ENCODE data around the gene CMTM6. TPM values are rescaled to one million over a fixed set of nuclear protein-coding genes. Genes with fewer than 3 reads are reported as not detected.

Gene CMTM6
- total RNA-seq, 2 donors from 2014 or later = 20.2 to 40.9 TPM

DNA sequence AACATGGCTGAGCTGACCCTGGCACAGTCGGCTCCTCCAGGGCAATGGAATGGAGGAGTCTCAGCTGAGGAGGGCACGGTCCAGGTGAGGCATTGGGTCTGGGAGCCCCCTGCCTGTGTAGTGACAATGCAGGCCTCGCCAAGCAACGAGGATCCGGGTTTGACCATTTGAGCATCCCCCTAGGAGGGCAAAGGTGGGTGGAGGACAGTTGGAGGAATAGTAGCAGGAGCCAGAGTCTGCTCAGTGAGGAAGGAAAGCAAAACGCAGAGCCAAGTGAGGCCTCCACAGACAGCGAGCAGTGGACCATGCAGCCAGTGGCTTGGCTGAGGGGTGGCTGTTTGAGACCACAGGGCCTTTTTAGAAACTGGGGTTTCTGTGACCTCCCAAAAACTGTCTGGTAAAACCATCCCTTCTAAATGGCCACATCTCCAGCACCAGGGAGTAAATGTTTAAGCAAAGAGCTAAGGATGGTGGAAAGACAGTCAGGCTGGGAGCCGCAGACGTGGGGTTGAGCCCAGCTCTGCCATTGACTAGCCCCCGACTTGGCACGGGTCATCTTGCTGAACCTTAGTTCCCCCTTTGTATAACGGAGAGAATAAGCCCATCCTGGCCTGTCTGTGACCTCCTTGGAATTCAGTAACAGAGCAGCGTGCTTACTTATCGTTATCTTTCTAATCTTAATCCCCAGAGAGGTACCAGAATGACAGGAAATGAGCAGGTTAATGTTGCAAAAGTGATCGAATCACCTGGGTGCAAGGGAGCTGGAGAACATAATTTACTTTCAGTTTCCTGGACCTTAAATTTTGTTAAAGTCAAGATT lies 46.8 kb downstream of the CMTM6 start:
- Histone ChIP-seq H3K4me3 (no peak overlapping the region), H3K36me3 (replicated peaks in 1 of 2; ENCODE audit: insufficient read depth in 1 of 2, low read depth in 2 of 2) (no peaks in the 10 kb centered on the region), H3K27ac (no peak overlapping the region), H3K4me1 (no peaks in the 10 kb centered on the region), H3K9me3 (no peaks in the 10 kb centered on the region), H3K27me3 (no peaks in the 10 kb centered on the region)
- ATAC-seq (no peak), DNase-seq (no peak)
- 87 to 95% methylated on average over 15 of the region's 15 CpGs for WGBS, 2 donors
- TF ChIP-seq, protein P1, sequence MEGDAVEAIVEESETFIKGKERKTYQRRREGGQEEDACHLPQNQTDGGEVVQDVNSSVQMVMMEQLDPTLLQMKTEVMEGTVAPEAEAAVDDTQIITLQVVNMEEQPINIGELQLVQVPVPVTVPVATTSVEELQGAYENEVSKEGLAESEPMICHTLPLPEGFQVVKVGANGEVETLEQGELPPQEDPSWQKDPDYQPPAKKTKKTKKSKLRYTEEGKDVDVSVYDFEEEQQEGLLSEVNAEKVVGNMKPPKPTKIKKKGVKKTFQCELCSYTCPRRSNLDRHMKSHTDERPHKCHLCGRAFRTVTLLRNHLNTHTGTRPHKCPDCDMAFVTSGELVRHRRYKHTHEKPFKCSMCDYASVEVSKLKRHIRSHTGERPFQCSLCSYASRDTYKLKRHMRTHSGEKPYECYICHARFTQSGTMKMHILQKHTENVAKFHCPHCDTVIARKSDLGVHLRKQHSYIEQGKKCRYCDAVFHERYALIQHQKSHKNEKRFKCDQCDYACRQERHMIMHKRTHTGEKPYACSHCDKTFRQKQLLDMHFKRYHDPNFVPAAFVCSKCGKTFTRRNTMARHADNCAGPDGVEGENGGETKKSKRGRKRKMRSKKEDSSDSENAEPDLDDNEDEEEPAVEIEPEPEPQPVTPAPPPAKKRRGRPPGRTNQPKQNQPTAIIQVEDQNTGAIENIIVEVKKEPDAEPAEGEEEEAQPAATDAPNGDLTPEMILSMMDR (IDR thresholded peaks at IDR 0.05) = no peak
- no peak for TF ChIP-seq POLR2A (IDR thresholded peaks at IDR 0.05)
- intact Hi-C loops (cut with DNase I) = no loop called here

GRCh38 chr3:32454731-32455608 lies 47.7 kb downstream of the CMTM6 start:
- TF ChIP-seq POLR2A (IDR thresholded peaks at IDR 0.05) = no peak
- TF ChIP-seq, protein P1 (IDR thresholded peaks at IDR 0.05) = no peak
- intact Hi-C loops (cut with DNase I) = no loop called here
- no peaks in the 10 kb centered on the region for H3K9me3 ChIP-seq
- H3K4me3 ChIP-seq = no peak overlapping the region
- DNase-seq (no peak), ATAC-seq (no peak)
- WGBS, 2 donors = 61 to 81% methylated on average over 13 to 15 of the region's 15 CpGs
- H3K27me3 ChIP-seq = no peaks in the 10 kb centered on the region
- H3K4me1 ChIP-seq = no peaks in the 10 kb centered on the region
- no peak overlapping the region for H3K27ac ChIP-seq
- no peaks in the 10 kb centered on the region for H3K36me3 ChIP-seq (replicated peaks in 1 of 2; ENCODE audit: insufficient read depth in 1 of 2, low read depth in 2 of 2)

GRCh38 chr3:32454111-32454510 lies 48.5 kb downstream of the CMTM6 start:
- intact Hi-C loops (cut with DNase I) = no loop called here
- H3K27ac ChIP-seq = no peak overlapping the region
- no peak for TF ChIP-seq POLR2A (IDR thresholded peaks at IDR 0.05)
- TF ChIP-seq, protein P1 (IDR thresholded peaks at IDR 0.05) = no peak
- DNase-seq = no peak
- no peak overlapping the region for H3K4me3 ChIP-seq
- no peaks in the 10 kb centered on the region for H3K4me1 ChIP-seq
- H3K27me3 ChIP-seq = no peaks in the 10 kb centered on the region
- WGBS, 2 donors = 79% methylated on average over 6 of the region's 6 CpGs
- H3K36me3 ChIP-seq (replicated peaks in 1 of 2; ENCODE audit: insufficient read depth in 1 of 2, low read depth in 2 of 2) = no peaks in the 10 kb centered on the region
- no peak for ATAC-seq
- H3K9me3 ChIP-seq = no peaks in the 10 kb centered on the region

DNA sequence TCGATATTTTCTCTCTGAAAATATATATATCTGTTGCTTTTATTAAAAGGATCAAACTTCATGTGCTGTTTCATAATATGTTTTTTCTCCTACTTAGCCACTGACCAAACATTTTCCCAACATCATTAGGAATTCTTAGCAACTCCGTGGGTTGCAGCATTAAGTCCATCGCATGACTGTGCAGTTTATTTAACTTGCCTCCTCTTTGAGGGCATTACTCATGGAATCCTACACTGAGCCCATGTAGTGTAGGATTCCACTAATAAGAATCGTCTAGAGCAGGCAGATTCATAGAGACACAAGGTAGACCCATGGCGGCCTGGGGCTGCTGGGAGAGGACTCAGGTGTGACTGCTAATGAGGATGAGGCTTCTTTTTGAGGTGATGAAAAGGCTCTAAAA lies 49.3 kb downstream of the CMTM6 start:
- DNase-seq (no peak), ATAC-seq (no peak)
- TF ChIP-seq, protein P1 (IDR thresholded peaks at IDR 0.05) = no peak
- no peak for TF ChIP-seq POLR2A (IDR thresholded peaks at IDR 0.05)
- H3K4me3 ChIP-seq = no peak overlapping the region
- H3K27me3 ChIP-seq = no peaks in the 10 kb centered on the region
- no peak overlapping the region for H3K27ac ChIP-seq
- no peaks in the 10 kb centered on the region for H3K36me3 ChIP-seq (replicated peaks in 1 of 2; ENCODE audit: insufficient read depth in 1 of 2, low read depth in 2 of 2)
- intact Hi-C loops (cut with DNase I) = no loop called here
- no peaks in the 10 kb centered on the region for H3K4me1 ChIP-seq
- no peaks in the 10 kb centered on the region for H3K9me3 ChIP-seq
- 93% methylated on average over 5 of the region's 5 CpGs for WGBS, 2 donors
